ENCODE results near the gene SCRG1. TPM values are rescaled to one million over a fixed set of nuclear protein-coding genes. Genes with fewer than 3 reads are reported as not detected.

The SCRG1 gene
- polyA plus RNA-seq, 2 of the 4 experiments (the other 2 are of a cell fraction), result not detected

DNA sequence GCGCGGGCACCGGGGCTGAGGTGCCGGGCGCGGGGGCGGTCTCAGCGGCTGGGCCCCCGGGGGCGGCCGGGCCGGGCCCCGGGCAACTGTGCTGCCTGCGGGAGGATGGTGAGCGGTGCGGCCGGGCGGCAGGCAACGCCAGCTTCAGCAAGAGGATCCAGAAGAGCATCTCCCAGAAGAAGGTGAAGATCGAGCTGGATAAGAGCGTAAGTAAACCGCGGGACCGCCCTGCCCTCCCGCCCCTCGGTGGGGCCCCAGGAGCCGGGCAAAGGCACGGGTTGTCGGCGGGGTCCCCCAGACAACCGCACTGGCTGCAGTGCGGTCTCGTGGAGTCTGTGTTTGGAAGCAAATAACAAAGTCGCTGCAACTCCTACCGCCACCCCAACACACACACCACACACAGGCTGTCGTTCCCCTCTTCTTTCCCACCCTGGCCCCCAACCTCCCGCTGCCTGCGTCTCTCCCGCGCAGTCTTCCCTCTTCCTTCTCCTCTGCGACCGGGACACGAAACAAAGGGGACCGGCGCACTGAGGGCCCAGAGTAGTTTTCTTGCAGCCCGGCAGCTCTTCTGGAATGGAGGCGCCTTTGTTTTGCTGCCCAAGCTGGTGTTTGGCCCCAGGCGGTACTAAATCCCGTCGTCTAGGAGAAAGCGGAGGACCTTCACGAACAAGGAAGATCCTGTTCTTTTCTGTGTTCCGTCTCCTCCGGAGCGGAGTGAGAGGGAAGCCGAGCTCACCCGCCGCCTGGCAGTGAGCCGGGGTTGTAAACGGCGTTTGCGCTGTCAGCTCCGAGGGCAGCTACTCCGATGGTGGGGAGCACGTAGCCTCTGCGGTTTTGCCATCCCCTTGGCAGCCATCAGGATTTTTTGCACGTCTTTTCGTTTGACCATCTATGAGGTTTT lies 27.4 kb downstream of the SCRG1 start:
- DNase-seq (ENCODE audit: low read depth in 1 of 2, low spot score in 1 of 2), result peak; percentile 43 to 51
- ChIA-PET CTCF (interaction anchor here (0.7 to 1.4 kb wide), 5 partner anchors 18 to 52 kb away, joined by 3 to 8 read pairs (median 3); no protein-coding TSS in a partner anchor), POLR2A (interaction anchor here (0.6 to 5.8 kb wide), 6 partner anchors 11 to 230 kb away, joined by 3 to 116 read pairs (median 4); partner anchors contain the start of gene HMGB2)
- TF ChIP-seq PBX3 (IDR thresholded peaks at IDR 0.05) (no peak), PHF8 (IDR thresholded peaks at IDR 0.05; ENCODE audit: borderline replicate concordance, low read depth) (no peak), HMGXB4 (CRISPR knock-in tag; IDR thresholded peaks at IDR 0.05; ENCODE audit: borderline replicate concordance) (no peak), NPAS2 (CRISPR knock-in tag; IDR thresholded peaks at IDR 0.05; ENCODE audit: borderline replicate concordance) (no peak), TFCP2L1 (CRISPR knock-in tag; IDR thresholded peaks at IDR 0.05) (no peak), REST (IDR thresholded peaks at IDR 0.05) (no peak), SREBF2 (IDR thresholded peaks at IDR 0.05) (no peak), ZFP36 (IDR thresholded peaks at IDR 0.05; ENCODE audit: borderline replicate concordance, partially characterized antibody) (no peak), MAZ (IDR thresholded peaks at IDR 0.05; ENCODE audit: borderline replicate concordance, low read depth, low read length) (no peak), EHMT2 (IDR thresholded peaks at IDR 0.05; ENCODE audit: low read depth) (no peak), NFE2L2 (conservative IDR thresholded peaks at IDR 0.05; ENCODE audit: low read length) (no peak)
- TF ChIP-seq, protein P1, sequence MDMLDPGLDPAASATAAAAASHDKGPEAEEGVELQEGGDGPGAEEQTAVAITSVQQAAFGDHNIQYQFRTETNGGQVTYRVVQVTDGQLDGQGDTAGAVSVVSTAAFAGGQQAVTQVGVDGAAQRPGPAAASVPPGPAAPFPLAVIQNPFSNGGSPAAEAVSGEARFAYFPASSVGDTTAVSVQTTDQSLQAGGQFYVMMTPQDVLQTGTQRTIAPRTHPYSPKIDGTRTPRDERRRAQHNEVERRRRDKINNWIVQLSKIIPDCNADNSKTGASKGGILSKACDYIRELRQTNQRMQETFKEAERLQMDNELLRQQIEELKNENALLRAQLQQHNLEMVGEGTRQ (IDR thresholded peaks at IDR 0.05), result no peak
- TF ChIP-seq, protein P2, sequence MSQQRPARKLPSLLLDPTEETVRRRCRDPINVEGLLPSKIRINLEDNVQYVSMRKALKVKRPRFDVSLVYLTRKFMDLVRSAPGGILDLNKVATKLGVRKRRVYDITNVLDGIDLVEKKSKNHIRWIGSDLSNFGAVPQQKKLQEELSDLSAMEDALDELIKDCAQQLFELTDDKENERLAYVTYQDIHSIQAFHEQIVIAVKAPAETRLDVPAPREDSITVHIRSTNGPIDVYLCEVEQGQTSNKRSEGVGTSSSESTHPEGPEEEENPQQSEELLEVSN (IDR thresholded peaks at IDR 0.05; ENCODE audit: borderline replicate concordance, low read depth), result no peak
- TF ChIP-seq, protein P3, sequence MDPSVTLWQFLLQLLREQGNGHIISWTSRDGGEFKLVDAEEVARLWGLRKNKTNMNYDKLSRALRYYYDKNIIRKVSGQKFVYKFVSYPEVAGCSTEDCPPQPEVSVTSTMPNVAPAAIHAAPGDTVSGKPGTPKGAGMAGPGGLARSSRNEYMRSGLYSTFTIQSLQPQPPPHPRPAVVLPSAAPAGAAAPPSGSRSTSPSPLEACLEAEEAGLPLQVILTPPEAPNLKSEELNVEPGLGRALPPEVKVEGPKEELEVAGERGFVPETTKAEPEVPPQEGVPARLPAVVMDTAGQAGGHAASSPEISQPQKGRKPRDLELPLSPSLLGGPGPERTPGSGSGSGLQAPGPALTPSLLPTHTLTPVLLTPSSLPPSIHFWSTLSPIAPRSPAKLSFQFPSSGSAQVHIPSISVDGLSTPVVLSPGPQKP (IDR thresholded peaks at IDR 0.05; ENCODE audit: low read depth, low read length), result no peak
- TF ChIP-seq, protein P4, sequence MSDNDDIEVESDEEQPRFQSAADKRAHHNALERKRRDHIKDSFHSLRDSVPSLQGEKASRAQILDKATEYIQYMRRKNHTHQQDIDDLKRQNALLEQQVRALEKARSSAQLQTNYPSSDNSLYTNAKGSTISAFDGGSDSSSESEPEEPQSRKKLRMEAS (IDR thresholded peaks at IDR 0.05), result no peak
- Histone ChIP-seq H3K27ac (peak overlapping the region; percentile 73 to 85), H3K4me1 (peaks cover 10% of the 10 kb centered on the region; the same call in 2 of the 3 replicates), H3K9me3 (no peaks in the 10 kb centered on the region), H3K4me3 (peak overlapping the region; percentile 93), H3K4me2 (peak overlapping the region; percentile 83)
- FAIRE-seq, result no peak
- 0% methylated on average over 28 of the region's 68 CpGs for WGBS (ENCODE audit: missing lambda C conversion rate)
- peak; percentile 49 to 63 for ATAC-seq

Measured in A549 (cell line).